GM19463 (cell line): ENCODE measurements around the gene PLTP.
"Not testable (repeated sequence)": the region's sequence is repeated elsewhere in the genome, so short reads cannot be mapped to it uniquely, and the experiment has no call there.

ENCODE experiments used
- ATAC-seq: cut with Tn5 transposase; IDR thresholded peaks from one replicate; pipeline ENCODE4 v1.9.1; 2021; ENCODE audit warnings: mild to moderate bottlenecking, moderate library complexity; ENCODE audit not compliant: unreplicated experiment

PLTP gene, protein sequence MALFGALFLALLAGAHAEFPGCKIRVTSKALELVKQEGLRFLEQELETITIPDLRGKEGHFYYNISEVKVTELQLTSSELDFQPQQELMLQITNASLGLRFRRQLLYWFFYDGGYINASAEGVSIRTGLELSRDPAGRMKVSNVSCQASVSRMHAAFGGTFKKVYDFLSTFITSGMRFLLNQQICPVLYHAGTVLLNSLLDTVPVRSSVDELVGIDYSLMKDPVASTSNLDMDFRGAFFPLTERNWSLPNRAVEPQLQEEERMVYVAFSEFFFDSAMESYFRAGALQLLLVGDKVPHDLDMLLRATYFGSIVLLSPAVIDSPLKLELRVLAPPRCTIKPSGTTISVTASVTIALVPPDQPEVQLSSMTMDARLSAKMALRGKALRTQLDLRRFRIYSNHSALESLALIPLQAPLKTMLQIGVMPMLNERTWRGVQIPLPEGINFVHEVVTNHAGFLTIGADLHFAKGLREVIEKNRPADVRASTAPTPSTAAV

GRCh38 chr20:45911486-45912343, at the start of gene PLTP:
Gene PLTP, minus strand, starts transcription at chr20:45912155. Its CDS starts 703 bp downstream, at chr20:45911452.
- no peak for ATAC-seq

GRCh38 chr20:45959956-45960630, 48.1 kb upstream of the PLTP start:
- no peak for ATAC-seq

- no peak for ATAC-seq
Measured at GRCh38 chr20:45959126-45959525, 47.2 kb upstream of the PLTP start.

DNA sequence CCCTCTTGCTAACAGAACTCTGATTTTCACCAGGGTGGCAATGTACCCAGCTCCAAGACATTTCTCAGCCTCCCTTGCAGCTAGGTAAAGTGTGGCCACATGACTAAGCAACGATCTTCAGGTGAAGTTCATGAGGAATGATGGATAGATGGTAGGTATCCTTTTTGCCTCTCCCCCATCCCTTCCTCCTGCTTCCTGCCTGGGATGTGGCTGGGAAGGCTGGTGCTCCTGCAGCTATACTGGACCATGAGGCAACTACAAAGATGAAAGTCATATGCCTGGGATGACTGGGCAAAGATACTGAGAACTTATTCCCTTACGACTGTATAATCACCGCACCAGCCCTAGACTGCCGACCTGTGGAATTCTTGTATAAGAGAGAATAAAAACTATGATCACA, 46.6 kb upstream of the PLTP start:
- no peak for ATAC-seq

DNA sequence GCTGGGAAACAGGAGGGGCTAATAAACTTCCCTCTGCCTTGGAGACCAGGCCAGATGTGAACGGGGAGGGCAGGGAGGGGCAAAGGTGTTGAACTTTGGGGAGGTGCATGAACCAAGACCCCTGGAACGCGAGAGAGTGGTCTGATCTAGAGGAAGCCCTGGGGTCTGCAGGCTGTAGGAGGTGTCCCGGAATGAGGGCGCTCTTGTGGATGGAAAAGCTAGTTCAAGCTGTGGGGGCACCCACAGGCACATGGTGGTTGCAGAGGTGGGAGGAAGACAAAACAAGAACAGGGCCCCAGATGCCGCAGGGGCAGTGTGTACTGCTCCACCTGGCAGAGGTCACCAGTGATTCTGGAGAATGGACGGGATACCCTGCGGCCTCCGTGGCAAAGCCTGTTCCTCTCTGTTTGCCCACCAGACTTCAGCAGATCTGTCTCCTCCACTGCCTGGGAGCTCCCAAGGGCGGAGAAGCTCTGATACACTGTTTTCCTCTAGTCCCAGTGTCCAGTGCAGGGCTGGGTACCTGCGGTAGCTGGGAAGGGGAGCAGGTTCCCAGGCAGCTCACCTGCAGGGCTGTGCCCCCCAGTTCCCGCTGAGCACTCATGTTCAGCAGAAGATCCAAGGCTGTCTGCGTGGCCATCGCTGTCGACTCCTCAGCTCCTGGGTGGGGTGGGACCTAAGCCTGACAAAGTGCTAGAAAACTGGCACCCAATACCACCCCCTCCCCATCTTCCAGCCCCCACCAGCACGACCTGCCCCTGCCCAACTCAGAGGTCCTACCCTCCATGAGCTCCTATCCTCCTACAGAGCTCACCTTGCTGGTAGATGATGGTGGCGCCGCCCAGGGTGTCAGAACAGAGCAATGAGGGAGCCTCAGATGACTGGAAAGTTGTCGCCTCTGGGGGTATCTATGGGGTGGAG, 45.3 kb upstream of the PLTP start:
- no peak for ATAC-seq

DNA sequence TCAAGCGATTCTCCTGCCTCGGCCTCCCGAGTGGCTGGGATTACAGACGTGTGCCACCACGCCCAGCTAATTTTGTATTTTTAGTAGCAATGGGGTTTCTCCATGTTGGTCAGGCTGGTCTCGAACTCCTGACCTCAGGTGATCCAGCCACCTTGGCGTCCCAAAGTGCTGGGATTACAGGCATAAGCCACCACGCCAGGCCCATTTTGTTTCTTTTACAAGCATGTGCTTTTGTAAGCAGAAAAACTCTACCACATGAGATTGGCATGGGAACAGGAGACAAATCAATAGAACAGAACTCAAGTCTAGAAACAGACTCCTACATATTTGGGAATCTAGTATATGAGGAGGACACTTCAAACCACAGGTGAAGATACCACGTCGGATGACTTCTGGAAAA, 44.4 kb upstream of the PLTP start:
- not testable (repeated sequence) for ATAC-seq

DNA sequence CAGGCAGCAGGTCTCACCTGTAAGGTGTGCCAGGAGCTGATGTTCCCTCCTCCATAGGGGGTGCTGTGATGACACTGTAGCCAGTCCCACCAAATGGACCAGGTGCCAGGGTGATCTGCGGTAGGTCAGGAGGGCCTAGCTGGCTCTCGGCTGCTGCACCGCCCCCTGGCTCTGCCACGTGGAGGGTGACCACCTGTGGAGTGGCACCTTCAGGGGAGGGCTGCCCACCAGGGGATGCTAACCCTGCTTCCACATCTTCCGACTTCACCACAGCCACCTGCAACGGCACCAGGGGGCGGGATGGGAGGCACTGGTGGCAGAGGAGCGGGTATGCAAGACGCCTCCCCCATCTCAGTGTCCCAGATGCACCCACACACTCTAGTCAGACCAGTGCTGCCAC, 41.7 kb upstream of the PLTP start:
- no peak for ATAC-seq

GRCh38 chr20:45952861-45953260, 40.9 kb upstream of the PLTP start:
- ATAC-seq = no peak

DNA sequence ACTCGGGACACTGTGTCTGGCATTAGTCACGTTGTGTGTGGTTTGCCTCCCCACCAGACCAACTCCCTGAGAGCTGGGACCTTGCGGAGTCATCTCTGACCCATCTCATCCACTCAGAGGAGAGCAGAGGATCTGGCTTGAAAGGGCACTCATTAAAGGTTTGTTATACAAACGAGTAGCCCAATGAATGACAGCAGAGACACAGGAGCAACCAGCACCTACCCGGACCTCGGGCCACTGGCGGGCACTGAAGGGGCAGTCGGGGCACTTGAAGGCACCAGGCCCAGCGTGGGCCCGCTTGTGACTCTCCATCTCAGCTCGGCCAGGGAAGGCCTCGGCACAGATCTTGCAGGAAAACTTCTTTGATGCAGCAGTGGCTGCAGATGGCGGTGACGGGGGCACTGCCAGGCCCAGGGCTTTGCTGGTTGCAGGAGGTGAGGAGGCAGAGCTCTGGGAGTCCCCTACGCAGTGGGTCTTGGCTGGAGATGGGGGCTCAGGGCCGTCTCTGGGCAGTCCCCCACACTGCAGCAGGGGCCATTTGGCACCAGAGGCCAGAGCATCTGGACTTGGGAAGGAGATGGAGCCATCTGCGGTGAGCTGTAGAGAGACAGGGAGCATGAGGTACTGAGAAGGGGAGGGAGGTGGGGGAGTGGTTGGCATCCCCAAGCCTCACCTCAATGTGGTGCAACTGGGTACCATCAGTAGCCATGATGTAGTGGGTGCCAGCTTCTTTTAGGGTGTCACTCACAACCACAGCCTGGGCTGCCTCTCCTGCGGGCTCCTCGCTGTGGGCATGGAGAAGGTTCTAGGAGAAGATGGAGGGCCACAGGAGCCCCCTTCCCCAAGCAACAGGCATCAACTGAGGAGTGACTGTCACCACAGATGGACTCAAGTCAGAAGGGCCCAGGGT, 40.2 kb upstream of the PLTP start:
- no peak for ATAC-seq

DNA sequence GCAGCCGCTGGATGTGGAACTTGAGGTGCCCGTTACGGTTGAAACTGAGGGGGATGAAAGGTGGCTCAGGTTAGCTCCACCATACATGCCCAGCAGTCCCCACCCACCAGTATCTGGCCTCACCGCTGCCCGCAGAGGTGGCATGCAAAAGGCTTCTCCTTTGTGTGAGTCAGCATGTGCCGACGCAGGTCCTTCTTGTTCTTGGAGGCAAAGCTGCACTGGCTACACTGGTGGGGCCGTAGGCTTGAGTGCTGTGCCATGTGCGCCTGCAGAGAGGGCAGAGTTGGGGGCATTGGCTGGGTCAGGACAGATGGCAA, 38.3 kb upstream of the PLTP start:
- ATAC-seq = no peak

DNA sequence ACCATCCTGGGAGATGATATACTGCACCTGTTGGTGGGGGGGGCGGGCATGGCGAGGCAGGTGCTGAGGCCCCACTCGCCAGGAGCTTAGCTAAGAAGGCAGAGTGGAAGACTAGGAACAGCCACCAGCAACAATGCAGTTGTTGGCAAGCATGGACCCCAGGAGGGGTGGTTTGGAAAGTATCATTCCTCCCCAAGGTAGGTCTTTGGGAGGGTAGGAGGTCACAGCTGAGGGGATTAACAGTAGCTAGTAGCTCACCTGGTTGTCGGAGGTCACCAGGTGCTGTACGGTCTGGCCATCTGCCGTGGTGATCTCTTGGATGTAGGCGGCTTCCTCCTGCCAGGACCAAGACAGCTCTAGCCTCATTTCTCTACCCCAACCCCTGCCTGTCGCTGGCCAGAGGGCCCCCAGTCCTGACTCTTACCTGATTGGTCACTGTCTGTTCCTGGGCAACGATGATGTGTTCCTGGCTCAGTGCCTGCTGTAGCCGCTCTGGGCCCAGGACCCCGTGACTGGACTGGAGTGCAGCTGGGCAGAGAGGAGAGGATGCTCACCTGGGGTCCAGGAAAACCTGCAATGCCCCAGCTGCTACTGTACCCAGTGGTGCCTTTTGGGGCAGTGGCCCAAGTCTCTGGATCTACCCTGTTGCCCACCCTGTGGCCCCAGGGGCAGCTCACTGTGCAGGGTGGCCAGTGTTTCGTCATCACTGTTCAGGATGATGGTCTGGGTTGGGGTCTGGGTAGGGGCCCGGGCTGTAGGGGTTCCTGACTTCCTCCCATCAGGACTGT, 37.8 kb upstream of the PLTP start:
- no peak for ATAC-seq

- ATAC-seq = no peak
Measured at GRCh38 chr20:45948742-45949541, 37.0 kb upstream of the PLTP start.

GRCh38 chr20:45948261-45948733, 36.3 kb upstream of the PLTP start:
- no peak for ATAC-seq

DNA sequence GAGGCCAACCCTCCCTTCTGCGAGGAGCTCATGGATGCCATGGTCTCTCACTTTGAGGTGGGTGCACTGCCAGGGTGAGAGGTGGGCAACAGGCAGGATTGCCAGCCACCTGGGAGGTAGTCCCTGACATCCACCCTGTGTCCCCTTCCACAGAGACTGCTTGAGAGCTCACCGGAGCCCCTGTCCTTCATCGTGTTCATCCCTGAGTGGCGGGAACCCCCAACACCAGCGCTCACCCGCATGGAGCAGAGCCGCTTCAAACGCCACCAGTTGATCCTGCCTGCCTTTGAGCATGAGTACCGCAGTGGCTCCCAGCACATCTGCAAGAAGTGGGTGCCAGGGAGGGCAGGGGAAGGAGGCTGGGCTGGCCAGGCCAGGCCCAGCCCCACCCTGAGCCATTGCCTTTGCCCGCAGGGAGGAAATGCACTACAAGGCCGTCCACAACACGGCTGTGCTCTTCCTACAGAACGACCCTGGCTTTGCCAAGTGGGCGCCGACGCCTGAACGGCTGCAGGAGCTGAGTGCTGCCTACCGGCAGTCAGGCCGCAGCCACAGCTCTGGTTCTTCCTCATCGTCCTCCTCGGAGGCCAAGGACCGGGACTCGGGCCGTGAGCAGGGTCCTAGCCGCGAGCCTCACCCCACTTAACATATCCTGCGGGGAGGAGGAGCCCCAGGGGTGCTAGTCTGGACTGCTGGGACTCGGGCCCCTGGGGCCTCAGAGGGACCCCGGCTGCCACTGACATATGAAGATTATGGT, 35.3 kb upstream of the PLTP start:
- ATAC-seq = no peak

DNA sequence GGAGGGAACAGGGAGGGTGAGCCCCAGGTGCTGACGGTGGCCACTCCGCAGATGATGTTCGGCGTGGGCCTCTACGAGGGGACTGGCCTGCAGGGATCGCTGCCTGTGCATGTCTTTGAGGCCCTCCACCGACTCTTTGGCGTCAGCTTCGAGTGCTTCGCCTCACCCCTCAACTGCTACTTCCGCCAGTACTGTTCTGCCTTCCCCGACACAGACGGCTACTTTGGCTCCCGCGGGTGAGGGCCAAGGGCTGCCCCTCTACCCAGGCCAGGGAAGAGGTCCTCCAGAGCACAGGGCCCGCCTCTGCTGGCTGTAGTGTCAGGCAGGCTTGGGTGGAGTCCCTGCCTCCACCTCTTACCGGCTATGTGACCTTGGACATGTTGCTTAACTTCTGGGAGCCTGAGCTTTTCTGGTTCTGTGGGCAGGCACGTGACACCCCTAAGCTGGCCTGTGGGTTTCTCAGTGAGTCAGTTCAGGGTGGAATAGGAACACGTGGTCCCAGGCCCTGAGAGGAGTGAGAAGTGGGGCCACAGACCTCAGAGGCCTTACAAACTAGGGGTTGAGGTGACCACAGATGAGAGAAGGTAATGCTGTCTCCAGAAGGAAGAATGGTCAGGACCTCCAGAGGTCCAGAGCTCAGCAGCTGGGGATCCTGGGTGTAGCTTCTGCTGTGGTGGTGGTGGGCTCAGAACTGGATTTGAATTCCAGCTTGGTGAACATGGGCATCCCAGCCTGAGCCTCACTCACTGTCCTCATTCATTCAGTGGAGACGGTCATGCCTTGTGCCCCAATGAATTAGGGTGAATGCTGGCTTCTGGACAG, 34.4 kb upstream of the PLTP start:
- ATAC-seq = no peak

- ATAC-seq = no peak
Measured at GRCh38 chr20:45945678-45946148, 33.8 kb upstream of the PLTP start.
